ENCODE data around the gene RDH5. TPM values are rescaled to one million over a fixed set of nuclear protein-coding genes. Genes with fewer than 3 reads are reported as not detected.

Gene RDH5
- total RNA-seq, 1 donor from 2014 or later = 11.2 TPM

DNA sequence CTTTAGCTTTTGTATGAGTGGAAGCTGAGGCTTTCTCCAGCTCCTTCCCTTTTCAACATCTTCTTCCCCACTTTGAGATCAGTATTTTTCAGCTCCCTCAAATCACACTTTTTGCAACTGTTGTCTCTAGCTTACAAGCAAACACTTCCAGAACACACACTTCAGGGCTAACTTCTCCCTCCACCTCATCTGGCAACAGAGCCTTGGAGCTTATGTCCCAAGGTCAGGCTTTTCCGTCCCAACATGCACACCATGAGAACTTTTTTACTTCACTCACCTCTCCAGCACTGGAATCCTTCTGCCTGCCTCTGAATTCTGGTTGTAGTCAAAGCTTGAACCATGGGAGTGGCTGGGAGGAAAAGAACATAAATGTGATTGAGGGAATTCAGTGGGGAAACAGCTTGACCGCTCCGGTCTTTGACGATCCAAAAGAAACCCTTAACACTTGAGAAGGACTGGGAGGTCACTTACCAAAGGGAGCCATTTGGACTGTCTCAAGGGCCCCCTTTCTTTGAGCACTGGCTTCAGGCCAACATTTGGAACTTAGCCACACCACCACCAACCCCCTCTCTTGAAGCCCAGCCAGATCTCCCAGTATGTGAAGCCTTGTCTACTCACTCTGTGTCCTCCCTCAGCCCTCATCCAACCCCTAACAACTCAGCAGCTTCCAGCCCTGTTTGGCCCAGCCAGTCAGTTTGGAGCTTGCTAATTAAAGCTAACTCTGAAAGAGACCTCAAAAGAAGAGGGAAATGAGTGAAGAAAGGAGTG is 8.2 kb upstream of the RDH5 start:
- no peak overlapping the region for H3K27ac Mint-ChIP-seq
- peaks cover 29% of the 10 kb centered on the region for H3K4me1 Mint-ChIP-seq
- no peaks in the 10 kb centered on the region for H3K36me3 Mint-ChIP-seq
- no peak overlapping the region for H3K4me3 Mint-ChIP-seq
- DNase-seq (ENCODE audit: low spot score in 2 of 2, unreplicated experiment in 2 of 2) = no peak
- H3K27me3 Mint-ChIP-seq (ENCODE audit: low read depth) = peaks cover 62% of the 10 kb centered on the region
- TF ChIP-seq, protein P1, sequence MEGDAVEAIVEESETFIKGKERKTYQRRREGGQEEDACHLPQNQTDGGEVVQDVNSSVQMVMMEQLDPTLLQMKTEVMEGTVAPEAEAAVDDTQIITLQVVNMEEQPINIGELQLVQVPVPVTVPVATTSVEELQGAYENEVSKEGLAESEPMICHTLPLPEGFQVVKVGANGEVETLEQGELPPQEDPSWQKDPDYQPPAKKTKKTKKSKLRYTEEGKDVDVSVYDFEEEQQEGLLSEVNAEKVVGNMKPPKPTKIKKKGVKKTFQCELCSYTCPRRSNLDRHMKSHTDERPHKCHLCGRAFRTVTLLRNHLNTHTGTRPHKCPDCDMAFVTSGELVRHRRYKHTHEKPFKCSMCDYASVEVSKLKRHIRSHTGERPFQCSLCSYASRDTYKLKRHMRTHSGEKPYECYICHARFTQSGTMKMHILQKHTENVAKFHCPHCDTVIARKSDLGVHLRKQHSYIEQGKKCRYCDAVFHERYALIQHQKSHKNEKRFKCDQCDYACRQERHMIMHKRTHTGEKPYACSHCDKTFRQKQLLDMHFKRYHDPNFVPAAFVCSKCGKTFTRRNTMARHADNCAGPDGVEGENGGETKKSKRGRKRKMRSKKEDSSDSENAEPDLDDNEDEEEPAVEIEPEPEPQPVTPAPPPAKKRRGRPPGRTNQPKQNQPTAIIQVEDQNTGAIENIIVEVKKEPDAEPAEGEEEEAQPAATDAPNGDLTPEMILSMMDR (IDR thresholded peaks at IDR 0.05; ENCODE audit: unreplicated experiment) = no peak
- no peaks in the 10 kb centered on the region for H3K9me3 Mint-ChIP-seq

DNA sequence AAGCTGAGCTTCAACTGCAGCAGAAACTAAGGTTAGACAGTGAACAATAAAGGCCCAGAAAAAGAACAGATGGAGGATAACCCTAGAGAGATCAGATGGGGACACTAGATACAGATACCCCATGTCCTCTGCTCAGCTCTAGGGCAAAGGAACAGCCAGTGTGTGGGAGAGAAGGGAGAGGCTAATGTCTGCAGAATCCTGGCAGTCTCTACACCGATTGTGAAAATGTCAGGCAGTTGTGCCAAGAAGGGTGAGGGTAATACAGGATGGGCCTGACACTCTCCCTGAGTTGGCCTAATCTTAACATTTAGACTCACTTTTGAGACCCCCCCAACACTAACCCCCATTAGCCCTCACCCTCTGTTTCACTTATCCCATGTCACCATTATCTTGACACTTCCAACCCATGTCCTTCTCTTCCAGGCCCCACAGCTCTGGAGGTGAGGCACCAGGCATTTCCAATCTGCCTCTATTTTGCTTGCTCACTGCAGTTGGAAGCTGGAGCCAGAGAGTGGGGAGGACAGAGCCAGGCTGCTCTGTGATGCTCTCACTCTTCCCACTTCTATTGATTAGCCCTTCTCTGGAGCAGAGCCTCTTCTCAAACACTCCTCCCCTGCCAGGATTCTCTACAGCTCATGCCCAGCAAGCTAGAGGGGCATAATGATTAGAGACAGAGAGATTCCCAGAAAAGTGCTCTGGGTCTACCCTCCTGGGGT is 7.3 kb upstream of the RDH5 start:
- Mint-ChIP-seq H3K9me3 (no peaks in the 10 kb centered on the region), H3K27me3 (ENCODE audit: low read depth) (peaks cover 57% of the 10 kb centered on the region), H3K36me3 (no peaks in the 10 kb centered on the region), H3K4me3 (no peak overlapping the region), H3K4me1 (peaks cover 33% of the 10 kb centered on the region), H3K27ac (no peak overlapping the region)
- TF ChIP-seq, protein P1 (IDR thresholded peaks at IDR 0.05; ENCODE audit: unreplicated experiment) = no peak
- no peak for DNase-seq (ENCODE audit: low spot score in 2 of 2, unreplicated experiment in 2 of 2)

DNA sequence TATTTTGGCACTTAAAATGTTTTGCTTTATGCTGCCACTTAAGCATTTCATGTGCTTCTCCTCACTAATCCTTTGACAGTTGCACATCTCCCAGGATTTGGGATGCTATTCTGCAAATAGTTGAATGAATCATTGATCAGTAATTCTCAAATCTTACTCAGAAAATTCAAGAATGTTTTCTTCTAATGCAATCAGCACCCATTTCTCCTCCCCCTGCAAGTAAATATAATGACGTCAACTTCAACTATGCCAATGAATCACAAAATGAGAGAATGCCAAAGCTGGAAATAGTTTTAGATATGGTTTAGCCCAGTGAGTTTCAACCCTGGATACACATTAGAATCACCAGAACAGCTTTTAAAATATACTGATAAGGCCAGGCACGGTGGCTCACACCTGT is 6.5 kb upstream of the RDH5 start:
- TF ChIP-seq, protein P1 (IDR thresholded peaks at IDR 0.05; ENCODE audit: unreplicated experiment) = no peak
- no peaks in the 10 kb centered on the region for H3K9me3 Mint-ChIP-seq
- peaks cover 49% of the 10 kb centered on the region for H3K27me3 Mint-ChIP-seq (ENCODE audit: low read depth)
- H3K4me3 Mint-ChIP-seq = no peak overlapping the region
- no peaks in the 10 kb centered on the region for H3K36me3 Mint-ChIP-seq
- no peak overlapping the region for H3K27ac Mint-ChIP-seq
- H3K4me1 Mint-ChIP-seq = peaks cover 35% of the 10 kb centered on the region
- no peak for DNase-seq (ENCODE audit: low spot score in 2 of 2, unreplicated experiment in 2 of 2)

DNA sequence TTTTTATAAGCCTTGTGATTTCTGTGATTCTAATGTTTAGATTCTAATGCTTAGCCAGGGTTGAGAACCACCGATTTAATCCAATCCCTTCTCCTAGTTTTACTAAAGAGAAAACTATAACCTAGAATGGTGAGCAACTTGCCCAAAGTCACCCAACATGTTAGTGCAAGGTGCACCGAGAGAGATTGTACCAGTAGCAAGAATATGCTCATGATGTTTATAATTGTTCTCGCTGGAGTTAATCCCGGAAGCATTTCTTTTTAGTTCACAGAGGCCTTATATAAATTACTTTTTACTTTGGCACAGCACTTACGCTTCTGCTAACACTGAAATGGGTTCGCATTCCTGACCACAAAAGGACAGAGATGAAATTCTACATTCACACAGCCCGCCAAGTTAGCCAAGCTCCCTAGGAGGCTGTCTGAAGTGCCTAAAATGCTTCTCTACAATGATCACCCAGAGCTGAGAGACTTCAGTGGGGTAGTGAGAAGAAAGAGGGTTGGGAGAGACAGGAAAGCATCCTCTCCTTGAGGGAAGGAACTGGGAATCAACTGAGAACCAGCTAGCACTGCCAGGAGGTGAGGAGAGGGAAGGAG is 4.9 kb upstream of the RDH5 start:
- H3K27me3 Mint-ChIP-seq (ENCODE audit: low read depth) = peaks cover 33% of the 10 kb centered on the region
- H3K4me1 Mint-ChIP-seq = peaks cover 34% of the 10 kb centered on the region
- peak overlapping the region; percentile 93 for H3K4me3 Mint-ChIP-seq
- peak overlapping the region; percentile 98 for H3K27ac Mint-ChIP-seq
- no peak for DNase-seq (ENCODE audit: low spot score in 2 of 2, unreplicated experiment in 2 of 2)
- TF ChIP-seq, protein P1 (IDR thresholded peaks at IDR 0.05; ENCODE audit: unreplicated experiment) = no peak
- no peaks in the 10 kb centered on the region for H3K9me3 Mint-ChIP-seq
- H3K36me3 Mint-ChIP-seq = no peaks in the 10 kb centered on the region

DNA sequence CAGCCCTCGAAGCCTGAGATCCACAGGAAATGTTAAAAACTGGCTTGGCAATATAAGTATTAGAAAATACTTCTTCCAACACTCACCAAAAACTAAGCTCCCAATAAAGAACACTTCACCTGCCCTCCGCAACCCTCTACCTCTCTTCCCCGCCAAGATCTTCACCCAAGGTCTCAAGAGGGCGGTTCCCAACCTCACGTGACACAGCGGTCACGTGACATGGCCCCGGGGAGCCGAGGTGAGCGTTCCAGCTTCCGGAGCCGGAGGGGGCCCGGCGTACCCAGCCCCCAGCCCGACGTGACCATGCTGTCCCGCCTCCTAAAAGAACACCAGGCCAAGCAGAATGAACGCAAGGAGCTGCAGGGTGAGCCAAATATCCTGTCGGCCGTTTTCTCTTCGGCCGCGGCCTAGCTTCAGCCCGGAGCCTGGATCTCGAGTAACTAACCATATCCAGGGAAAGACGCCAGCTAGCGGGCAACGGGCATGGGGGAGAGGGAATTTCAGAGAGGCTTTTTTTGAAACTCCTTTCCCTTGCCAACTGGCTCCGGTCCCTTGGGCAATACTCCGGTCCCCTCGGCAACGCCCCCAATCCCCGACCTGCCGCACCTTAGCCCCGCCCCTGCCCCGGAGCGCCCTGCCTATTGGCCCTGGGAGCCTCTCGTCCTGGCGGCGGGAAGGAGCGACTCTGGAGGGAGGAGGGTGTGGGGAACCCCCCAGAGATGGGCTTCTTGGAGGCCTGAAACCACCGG is 4.2 kb upstream of the RDH5 start, which contains the start of gene BLOC1S1:
TSS of gene BLOC1S1 (plus strand) at position 214 of the 749 bp plus-strand sequence. CDS start at position 220, 6 bp downstream.
- peak within 1 kb of the TSS; percentile 98 for H3K27ac Mint-ChIP-seq
- peaks cover 26% of the 10 kb centered on the region for H3K27me3 Mint-ChIP-seq (ENCODE audit: low read depth)

More for the DNA sequence above, 4.2 kb upstream of the RDH5 start, which contains the start of gene BLOC1S1:
- Mint-ChIP-seq H3K4me1 (peaks cover 34% of the 10 kb centered on the region), H3K9me3 (no peaks in the 10 kb centered on the region), H3K36me3 (no peaks in the 10 kb centered on the region), H3K4me3 (peak within 1 kb of the TSS; percentile 93)
- peak; percentile 85 to 92 for DNase-seq (ENCODE audit: low spot score in 2 of 2, unreplicated experiment in 2 of 2)
- TF ChIP-seq, protein P1 (IDR thresholded peaks at IDR 0.05; ENCODE audit: unreplicated experiment) = no peak
